ENCODE measurements around the gene EXOC7.
A peak's percentile ranks its signal among the peaks of the same experiment; 100 is the strongest.
"Not testable (repeated sequence)": the region's sequence is repeated elsewhere in the genome, so short reads cannot be mapped to it uniquely, and the experiment has no call there.

EXOC7 gene

DNA sequence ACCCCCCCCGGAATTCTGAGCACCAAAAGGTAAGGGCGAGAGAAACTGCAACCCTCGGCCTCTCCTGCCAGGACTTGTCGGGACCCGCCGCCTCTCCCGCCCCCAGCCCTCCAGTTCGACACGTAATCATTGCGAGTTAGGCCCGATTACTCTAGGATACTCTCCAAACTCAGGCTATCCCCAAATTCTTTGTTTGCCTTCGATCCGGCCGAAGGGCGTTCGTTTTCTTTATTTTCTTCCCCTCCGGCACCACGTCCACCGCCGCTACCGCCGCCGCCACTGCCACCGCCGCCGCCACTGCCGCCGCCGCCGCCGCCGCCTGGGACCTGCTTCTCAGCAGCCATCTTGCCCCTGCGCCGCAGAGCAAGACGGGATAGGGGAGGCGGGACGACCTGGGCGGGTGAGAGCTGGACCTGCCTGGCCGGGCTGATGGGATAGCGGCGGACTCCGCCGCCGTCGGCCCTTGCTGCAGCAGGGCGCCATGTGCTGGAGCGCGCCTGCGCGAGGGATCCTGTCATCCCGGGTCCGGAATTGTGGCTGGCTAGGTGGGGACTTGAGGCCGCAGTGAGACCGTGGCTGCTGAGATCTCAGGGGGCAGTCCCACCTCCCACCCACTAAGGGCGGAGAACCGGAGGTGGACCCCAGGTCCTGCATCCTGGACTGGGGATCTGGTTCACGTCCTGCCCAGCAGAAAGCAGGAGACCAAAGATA, 31.3 kb downstream of the EXOC7 start, which contains the start of gene SRP68:
Gene SRP68 (minus strand): TSS at position 370 of the 711 bp plus-strand sequence. CDS start 26 bp downstream, at position 344.
- DNase-seq, result peak; percentile 98

DNA sequence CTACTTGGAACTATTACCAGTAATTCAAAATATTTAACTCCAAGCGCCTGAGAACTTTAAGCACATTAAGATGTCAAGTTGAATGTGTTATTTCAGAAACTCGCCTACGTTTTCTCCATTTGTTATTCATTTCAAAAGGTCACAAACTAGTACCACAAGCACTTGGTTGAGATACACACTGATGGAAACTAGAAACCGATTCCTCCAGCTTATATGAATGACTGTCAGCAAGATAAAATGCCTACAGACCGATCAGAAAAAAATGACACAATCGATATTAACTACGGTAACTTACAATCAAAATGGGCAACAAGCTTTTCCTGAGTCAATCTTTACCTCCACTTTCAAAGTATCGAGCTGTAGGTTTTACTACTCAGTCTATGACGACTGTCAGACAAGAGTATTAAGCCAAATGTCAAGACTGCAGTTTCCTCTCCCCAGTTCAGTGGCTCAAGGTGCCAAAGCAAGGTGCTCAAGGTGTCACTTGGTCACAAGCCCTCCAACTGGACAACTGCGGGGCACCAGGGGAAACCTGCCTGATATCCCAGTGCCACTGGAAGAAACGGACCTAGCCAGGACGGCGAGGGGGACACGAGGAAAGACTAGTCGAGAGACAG, 31.9 kb downstream of the EXOC7 start:
- DNase-seq, result no peak

DNA sequence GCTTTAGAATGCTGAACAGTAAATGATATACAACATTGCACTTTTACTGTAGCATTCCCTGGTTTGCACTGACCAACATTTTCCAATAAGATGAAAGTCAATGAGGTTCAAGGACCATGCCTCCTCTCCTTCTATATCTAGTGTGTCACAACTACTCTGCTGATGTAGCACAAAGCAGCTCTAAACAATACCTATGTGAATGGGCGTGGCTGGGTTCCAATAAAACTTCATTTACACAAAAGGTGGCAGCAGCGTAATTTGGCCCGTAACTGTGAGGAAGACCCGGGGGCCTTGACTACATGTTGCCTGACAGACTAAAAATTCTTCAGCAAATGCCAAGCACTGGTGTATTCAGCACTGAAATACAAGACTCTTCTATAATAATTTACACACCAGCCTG, 37.8 kb downstream of the EXOC7 start:
- DNase-seq, result no peak

DNA sequence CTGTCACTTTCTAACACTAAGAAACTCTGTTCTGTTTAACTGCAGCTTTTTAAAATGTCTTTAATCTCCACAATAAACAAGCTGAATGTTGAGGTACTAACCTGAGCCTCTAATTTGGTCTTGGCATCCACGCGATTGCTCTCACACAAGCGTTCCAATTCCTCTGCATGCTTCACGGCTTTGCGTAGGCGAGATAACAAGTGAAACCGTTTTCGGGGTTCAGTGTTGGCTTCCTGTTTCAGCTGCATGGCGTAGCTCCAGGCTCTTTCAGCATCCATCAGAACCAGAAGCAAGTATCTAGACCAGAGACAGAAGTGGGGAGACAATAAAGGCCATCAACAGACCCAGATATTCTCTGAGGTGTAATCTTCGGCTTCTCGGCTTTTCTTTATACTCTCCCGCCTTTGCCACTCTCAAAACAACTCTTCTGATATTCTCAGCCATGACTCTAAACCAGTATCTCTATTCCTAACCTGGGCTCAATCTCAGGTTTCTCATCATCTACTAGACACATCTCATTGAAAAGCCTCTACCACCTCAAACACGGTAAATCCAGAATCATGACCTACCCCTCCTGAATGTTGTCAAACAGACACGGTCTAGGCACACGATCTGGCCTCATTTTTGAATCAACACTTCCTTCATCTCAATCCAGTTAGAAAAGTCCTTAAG, 39.6 kb downstream of the EXOC7 start:
- DNase-seq, result no peak

DNA sequence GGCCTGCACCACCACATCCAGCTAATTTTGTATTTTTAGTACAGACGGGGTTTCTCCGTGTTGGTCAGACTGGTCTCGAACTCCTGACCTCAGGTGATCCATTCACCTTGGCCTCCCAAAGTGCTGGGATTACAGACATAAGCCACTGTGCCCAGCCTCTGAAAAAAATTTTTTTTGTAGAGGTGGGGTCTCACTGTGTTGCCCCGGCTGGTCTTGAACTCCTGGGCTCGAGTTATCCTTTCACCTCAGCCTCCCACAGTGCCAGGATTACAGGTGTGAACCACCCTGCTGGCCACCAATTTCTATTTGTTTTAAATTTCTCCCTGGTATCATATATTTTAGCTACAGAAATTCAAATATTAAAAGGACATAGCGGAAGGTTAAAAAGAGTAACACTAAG, 45.3 kb downstream of the EXOC7 start:
- not testable (repeated sequence) for DNase-seq

DNA sequence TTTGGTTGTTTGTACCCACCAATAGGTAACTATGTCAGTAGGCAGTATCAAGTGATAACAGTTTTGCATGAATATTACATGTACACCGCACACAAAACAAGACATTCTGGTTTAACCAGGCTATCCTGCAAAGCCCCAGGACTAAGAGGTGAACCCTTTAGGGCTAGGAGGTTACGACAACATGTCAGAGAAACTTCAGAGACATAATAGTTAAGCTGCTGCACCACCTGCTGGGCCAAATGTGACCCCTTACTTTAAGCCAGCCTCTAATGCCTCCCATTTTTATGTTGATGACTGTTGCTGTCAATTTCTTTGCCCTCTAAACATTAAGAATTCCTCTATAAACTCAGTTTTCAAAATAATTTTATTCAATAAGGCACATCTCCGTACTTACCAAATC, 46.7 kb downstream of the EXOC7 start:
- peak; percentile 20 for DNase-seq

DNA sequence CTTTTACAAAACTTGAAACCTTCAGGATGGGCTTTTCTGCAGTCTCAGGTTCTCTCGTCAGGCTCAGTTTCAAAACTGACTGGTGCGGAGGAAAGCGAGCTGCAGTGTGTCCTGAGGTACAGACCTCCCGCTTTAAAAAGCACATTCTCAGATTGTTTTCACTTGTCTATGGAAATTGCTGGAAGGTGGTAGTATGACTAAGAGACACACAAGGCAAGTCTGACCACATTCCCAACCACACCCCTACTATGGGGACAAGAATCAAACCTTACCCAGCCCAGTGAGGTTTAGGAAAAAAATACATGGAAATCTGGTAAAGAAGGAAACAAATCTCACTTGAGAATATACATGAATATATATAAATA, 49.5 kb downstream of the EXOC7 start:
- DNase-seq, result no peak

DNA sequence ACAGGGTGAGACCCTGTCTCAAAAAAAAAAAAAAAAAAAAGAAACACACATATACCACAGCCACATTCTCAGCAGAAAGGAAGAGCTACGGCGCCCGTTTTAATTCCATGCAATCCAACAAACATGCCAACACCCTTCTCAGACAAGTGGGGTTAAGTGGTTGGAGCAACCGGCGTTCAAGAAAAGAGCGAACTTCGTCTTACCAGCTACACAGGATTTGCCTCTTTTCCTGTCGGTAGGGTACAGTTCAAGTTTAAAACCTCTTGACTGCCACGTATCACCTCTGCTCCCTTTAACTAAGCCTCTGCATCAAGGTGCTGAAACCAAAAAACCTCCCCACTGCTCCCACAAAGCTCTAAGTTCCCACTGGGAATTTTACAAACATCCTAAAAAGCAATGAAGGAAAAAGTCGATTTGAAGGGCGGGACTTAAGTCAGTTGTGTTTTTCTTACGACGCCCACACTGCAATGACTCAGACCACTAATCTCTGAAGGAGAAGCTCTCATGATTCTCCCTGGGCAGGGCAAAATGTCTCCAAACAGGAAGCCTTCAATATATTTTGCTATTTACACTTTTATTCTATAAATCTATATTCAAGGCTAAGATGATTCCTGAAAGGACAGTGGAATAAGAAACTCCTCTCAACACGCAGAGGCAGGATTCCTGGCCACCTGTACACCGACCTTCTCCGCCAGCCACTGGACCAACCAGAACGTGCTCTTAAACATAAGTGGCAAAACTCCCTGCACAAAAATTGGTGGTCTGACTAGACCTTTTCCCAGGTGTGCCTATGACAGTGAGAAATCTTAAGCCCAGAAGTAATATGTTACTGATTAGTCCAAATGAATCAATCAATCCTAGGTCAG, 50.1 kb downstream of the EXOC7 start:
- DNase-seq, result no peak

DNA sequence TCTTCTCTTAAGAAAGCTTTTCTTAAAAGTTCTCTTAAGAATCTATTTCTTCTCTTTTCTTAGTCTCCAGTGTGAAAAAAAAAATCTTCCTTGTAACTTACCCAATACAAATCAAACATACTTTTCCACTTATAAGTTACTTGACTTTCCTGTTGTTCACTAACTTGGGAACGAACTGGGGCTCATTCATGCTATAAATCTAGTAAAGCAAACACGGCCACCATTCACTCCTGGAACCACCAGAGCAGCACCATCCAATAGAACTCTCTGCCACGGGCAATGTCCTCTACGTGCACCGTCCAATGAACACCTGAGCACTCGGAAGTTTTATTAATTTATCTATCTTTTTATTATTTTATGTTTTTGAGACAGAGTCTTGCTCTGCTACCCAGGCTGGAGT, 52.0 kb downstream of the EXOC7 start:
- no peak for DNase-seq

DNA sequence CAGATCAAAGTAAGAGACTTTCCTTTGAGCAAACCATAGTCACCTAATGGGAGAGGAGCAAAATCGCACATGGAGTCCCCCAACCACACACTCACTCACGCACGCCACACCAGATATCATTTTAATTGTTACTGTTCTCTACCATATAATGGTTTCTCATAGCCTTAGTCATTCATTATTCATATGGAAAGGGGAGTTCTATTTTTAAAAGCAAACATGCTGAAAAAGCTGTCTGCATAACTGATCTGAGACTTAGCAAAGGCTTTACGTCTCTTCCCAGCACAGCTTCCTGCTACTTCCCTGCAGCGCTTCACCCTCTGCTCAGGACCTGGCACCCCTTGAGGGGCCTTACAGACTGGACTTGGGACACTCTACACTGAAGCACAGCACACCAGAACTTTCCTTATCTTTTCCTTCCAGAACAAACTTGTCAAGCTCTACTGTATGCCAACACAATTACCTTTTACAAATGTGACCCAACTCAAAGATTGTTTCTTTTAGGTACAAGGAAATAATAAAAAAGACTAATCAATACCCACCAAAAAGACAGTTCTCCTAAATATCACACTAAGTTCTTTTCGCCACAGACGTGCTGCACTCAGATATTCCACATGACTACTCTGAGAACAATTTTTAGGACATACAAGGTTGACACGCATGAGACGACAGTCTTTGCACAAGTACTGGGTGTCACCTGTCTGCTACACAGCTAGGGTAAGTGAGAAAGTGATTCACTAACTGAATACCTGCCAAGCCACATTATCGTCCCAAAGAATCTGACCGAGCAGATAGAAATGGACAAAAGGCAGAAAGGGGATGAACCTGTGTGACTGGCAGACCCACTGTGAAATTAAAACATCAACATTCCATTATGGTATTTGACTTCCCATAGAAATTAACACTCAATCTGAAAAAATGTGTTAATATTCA, 52.8 kb downstream of the EXOC7 start:
- DNase-seq, result no peak

DNA sequence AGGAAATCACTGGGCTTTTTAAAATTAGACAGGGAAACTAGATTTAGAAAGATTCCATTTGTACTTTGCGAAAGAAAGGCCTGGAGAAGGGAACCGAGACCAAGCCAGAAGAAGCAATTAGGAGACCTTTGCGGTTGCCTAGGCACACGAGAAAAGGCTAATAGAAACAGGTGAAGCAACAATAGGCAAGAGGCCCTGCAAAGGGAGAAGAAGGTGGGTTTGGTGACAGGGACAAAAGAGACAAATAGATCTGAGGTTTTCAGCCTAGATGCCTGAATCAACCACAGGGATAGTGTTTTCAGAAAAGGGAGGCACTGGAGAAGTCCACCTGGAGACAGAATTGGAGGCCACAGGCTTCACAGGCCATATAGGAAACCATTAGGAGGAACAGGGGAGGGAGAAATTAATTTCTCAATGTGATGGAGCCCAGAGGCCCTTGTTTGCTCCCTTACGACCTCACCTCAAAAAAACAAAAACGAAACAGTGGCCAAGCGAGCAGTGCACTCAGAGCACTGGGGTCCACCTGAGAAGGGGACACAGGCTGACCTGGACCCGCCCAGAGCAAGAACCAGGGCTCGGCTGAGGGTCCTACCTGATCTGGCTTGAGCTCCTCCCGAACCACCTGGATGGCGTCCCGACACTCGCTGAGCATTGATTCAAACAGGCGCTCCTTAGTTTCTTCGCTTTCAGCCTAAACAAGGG, 53.6 kb downstream of the EXOC7 start:
- DNase-seq, result no peak

DNA sequence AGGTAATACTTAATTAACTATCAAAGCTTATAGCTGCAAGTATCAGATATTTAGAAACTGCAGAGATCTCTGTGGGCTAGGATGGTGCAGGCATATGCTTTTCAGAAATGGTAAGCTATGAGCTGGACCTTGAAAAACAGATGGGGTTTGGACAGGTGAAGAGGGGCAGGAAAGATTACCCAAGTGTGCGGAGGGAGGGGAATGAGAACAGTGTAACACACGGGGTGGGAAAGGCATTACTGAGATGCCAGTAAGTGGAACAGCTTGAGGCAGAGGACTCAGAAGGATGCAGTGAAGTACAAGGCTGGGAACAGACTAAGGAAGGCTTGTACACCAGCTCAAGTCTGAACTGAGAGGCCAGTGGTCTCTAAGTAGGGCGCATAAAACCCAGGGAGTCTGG, 54.3 kb downstream of the EXOC7 start:
- no peak for DNase-seq

DNA sequence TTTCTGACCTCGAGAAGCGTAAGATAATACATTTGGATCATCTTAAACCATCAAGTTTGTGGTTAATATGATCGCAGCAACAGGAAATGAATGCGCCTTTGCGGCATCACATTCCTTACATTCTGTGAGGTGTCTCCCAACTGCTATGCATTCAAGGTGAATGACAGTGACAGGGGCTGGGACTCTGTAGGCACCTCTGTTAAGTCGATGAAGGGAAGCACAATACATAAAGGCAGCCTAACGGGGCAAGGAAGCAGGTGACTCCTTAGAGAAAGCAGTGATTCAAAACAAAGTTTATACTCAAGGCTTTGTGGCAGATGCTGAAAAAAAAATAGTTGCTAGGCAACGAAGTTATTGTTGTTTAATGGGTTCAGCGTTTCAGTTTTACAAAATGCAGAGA, 54.9 kb downstream of the EXOC7 start:
- no peak for DNase-seq

DNA sequence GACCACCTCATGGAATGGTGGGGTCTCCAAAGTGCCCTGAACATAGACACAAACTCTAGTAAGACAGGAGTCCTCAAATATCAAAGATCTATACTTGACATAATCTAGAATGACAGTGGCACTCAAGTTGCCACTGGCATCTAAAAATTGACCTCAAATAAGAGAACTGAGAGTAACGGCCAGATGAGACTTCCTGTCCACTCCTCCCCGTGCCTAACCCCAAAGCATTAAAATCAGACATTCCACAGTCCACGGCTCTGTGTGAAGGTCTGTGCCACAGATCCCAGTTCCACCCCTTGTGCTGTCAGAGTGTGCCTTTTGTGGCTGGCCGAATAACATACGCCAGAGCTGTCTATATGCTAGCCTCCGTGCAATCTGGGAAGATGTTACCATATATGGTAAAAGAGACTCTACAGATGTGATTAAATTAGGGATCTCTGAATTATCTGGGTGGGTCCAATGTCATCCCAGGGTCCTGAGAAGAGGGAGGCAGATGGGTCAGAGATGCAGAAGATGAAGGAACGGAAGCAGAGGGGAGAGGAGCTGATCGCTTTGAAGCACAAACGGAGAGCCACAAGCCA, 55.5 kb downstream of the EXOC7 start:
- DNase-seq, result no peak

DNA sequence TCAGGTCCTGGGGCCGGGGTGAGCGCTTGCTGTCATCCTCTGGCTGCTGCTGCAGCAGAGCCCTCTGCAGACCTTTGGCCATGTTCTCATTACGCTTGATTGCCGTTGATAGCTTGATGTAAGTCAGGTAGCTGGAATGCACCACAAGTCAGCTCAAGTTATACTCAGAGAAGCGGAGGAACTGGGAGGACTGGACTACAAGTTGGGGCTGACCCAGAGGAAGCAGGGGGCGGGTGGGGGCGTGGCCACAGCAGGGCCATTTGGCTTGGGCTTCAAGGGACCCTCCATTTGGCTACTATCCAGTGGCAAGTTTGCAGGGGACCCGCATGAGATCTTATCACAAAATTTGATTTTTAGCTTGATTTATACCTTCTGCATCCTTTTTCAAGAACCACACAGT, 57.5 kb downstream of the EXOC7 start:
- no peak for DNase-seq

DNA sequence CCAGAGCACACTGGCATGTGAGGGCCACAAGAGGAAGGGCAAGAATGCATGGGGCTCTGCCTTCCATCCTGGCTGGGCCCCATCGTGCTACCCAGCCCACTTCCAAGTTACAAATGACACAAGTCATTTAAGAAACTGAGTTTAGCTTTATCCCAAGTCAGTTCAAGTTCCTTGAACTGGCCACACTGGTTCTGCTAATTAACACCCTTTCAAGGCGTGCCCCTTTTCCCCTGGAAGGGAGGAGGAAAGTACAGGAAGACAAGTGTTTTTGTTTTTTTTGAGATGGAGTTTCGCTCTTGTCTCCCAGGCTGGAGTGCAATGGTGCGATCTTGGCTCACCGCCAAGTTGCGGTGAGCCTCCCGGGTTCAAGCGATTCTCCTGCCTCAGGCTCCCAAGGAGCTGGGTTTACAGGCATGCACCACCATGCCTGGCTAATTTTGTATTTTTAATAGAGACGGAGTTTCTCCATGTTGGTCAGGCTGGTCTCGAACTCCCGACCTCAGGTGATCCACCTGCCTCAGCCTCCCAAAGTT, 59.0 kb downstream of the EXOC7 start:
- not testable (repeated sequence) for DNase-seq

DNA sequence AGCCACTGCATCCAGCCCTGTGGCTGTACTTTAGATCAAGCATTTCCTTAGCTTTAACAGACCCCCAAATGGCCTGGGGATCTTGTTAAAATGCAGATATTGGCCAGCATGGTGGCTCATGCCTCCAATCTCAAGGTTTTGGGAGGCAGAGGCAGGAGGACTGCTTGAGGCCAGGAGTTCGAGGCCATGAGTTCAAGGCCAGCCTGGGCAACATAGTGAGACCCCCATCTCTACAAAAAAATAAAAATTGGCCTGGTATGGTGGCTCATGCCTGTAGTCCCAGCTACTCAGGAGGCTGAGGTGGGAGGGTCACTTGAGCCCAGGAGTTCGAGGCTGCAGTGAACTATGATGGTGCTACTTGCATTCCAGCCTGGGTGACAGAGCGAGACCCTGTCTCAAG, 60.7 kb downstream of the EXOC7 start:
- not testable (repeated sequence) for DNase-seq

DNA sequence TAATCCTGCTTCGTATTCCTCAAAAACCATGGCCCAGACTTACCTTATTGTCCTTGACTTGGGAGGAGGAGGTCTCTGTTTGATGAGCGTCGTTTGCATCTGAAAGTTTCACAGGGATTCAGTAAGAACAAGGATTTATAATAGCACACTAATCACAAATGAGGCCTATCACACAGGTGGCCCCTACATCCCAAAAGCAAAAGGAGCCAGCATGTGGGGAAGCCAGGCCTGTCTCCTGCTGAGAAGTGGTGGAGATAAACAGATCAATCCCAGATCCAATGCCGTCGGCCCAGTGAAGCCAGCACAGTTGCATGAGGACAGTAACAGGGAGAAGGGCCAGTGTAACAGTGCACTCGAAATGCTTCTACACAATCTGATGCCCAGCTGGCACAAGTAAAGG, 63.2 kb downstream of the EXOC7 start:
- no peak for DNase-seq

DNA sequence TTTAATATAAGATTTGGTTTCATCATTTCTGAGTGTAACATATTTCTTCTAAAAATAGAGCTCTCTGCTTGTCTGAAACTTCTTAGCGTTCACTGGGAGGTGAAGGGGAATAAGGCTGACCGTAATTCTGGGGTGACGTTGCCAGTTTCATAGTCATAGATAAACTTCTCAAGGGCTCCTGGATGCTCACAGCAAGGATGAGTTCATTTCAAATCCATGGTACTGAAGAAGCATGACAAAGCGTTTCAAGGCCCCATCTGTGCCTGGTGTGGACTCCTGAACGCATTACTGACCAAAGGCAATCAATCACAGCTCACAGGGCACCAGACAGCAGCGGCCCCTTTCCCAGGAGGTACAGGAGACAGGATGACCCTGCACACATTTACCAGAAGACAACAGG, 64.5 kb downstream of the EXOC7 start:
- no peak for DNase-seq

DNA sequence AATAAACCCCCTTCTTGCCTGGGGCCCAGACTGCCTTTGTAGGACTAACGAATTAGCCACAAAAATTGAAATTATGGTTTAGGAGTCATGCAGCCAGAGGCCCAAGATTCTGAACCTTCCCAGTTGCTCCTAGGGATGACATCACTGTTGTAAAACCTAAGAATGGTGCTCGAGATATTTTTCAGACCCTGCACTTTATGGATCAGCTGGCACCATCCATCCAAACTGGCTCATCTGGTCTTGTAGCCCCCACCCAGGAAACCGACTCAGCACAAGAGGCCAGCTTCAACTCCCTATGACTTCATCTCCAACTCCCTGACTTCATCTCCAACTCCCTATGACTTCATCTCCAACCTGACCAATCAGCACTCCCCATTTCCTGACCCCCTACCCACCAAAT, 65.5 kb downstream of the EXOC7 start:
- no peak for DNase-seq
